RWPE2 (cell line): ENCODE measurements around the gene TBC1D14.

ENCODE experiments used
- ATAC-seq: fragments of 200-7000 bp; cut with Tn5 transposase; 3 replicates; pipeline ENCODE4 v1.9.1; 2021; ENCODE audit warnings: low read depth
- DNase-seq: peaks from one replicate; pipeline ENCODE4 v3.0.0-alpha.2; 2020; ENCODE audit warnings: low spot score
- H3K27ac ChIP-seq: fragments of 450-650 bp; 2 replicates; pipeline ENCODE4 v1.5.1; 2017; ENCODE audit warnings: mild to moderate bottlenecking; ENCODE audit not compliant: poor library complexity, severe bottlenecking
- H3K27me3 ChIP-seq: fragments of 250-450 bp; sonication (Bioruptor Pico); 2 replicates; pipeline ENCODE4 v1.5.1; 2021; ENCODE audit warnings: mild to moderate bottlenecking, moderate library complexity; ENCODE audit not compliant: insufficient read depth, poor library complexity, severe bottlenecking
- H3K36me3 ChIP-seq: fragments of 250-450 bp; sonication (Bioruptor Pico); 2 replicates; pipeline ENCODE4 v1.5.1; 2020; ENCODE audit warnings: low read depth, mild to moderate bottlenecking, moderate library complexity
- H3K4me1 ChIP-seq: fragments of 250-450 bp; sonication (Bioruptor Pico); 2 replicates; pipeline ENCODE4 v1.5.1; 2021; ENCODE audit warnings: mild to moderate bottlenecking, moderate library complexity; ENCODE audit not compliant: insufficient read depth, poor library complexity, severe bottlenecking
- H3K4me3 ChIP-seq: fragments of 250-450 bp; sonication (Bioruptor Pico); 2 replicates; pipeline ENCODE4 v1.5.1; 2021; ENCODE audit warnings: mild to moderate bottlenecking, moderate library complexity; ENCODE audit not compliant: severe bottlenecking
- H3K9me3 ChIP-seq: fragments of 250-450 bp; sonication (Bioruptor Pico); 2 replicates; pipeline ENCODE4 v1.5.1; 2021; ENCODE audit warnings: mild to moderate bottlenecking, moderate library complexity; ENCODE audit not compliant: severe bottlenecking
- TF ChIP-seq, protein P1 (sequence below): fragments of 450-650 bp; IDR thresholded peaks from one replicate; pipeline ENCODE4 v1.5.1; 2017; ENCODE audit warnings: mild to moderate bottlenecking, moderate library complexity; ENCODE audit not compliant: poor library complexity, severe bottlenecking

The TBC1D14 gene

DNA sequence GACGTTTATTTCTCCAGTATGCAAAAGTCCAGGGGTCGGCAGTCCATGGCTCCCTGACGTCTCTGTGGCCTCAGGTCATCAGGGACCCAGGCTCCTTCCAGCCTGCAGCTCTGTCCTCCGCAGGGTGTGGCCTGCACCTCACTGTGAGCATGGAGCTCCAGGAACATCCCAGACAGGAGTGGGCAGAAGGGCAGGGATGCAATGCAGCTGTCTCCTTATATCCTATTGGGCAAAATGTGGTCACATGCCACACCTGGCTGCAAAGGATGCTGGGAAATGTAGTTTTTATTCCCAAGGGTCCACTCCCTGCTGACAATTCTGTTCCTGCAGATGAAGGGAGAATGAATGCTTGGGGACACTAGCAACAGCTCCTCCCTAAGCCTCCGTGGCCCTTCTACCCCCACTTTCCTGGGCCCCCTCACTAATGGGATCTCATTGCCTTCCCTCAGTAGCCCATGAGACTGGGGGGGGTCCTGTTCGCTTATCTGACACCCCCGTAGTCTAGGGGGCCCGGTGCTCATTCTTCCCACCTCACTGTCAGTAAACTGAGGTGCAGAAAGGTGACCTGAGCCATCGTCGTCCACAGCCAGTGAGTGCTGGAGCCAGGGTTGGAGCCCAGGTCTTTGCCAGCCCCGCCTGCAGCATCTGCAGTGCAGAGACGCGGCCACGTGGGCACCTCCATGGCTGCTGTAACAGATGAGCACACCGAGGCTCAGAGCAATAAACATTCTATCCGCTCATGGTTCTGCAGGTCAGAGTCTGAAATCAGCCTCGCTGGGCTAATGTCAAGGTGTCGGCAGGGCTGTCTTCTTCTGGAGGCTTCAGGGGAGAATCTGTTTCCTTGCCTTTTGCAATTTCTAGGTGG lies 164.1 kb downstream of the TBC1D14 start:
- Histone ChIP-seq H3K9me3 (no peaks in the 10 kb centered on the region), H3K27me3 (no peaks in the 10 kb centered on the region), H3K4me3 (no peak overlapping the region), H3K27ac (no peak overlapping the region), H3K36me3 (no peaks in the 10 kb centered on the region), H3K4me1 (no peaks in the 10 kb centered on the region)
- peak; percentile 56 for ATAC-seq
- TF ChIP-seq, protein P1, sequence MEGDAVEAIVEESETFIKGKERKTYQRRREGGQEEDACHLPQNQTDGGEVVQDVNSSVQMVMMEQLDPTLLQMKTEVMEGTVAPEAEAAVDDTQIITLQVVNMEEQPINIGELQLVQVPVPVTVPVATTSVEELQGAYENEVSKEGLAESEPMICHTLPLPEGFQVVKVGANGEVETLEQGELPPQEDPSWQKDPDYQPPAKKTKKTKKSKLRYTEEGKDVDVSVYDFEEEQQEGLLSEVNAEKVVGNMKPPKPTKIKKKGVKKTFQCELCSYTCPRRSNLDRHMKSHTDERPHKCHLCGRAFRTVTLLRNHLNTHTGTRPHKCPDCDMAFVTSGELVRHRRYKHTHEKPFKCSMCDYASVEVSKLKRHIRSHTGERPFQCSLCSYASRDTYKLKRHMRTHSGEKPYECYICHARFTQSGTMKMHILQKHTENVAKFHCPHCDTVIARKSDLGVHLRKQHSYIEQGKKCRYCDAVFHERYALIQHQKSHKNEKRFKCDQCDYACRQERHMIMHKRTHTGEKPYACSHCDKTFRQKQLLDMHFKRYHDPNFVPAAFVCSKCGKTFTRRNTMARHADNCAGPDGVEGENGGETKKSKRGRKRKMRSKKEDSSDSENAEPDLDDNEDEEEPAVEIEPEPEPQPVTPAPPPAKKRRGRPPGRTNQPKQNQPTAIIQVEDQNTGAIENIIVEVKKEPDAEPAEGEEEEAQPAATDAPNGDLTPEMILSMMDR, result no peak
- DNase-seq, result no peak

DNA sequence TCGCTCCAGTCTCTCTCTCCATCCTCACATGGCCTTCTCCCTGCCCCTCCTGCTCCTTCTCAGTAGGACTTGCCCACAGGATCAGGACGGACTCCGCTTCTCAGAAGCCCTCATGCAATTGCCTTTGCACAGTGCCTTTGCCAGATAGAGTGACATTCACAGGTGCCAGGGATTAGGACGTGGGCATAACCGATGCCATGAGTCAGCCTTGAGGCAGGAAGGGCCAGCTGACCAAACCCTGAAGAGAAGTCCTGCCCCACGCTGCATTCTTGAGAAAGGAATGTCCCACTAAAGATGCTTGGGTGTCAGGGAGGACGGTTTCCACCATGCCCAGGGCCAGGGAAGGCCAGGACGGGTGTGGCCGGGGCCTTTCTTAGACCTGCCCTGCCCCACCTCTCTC lies 164.8 kb downstream of the TBC1D14 start:
- TF ChIP-seq, protein P1, result no peak
- no peaks in the 10 kb centered on the region for H3K4me1 ChIP-seq
- ATAC-seq, result peak; percentile 32; the same call in 1 of the 3 replicates
- no peak overlapping the region for H3K4me3 ChIP-seq
- no peaks in the 10 kb centered on the region for H3K9me3 ChIP-seq
- H3K27ac ChIP-seq, result no peak overlapping the region
- H3K27me3 ChIP-seq, result no peaks in the 10 kb centered on the region
- DNase-seq, result no peak
- no peaks in the 10 kb centered on the region for H3K36me3 ChIP-seq

DNA sequence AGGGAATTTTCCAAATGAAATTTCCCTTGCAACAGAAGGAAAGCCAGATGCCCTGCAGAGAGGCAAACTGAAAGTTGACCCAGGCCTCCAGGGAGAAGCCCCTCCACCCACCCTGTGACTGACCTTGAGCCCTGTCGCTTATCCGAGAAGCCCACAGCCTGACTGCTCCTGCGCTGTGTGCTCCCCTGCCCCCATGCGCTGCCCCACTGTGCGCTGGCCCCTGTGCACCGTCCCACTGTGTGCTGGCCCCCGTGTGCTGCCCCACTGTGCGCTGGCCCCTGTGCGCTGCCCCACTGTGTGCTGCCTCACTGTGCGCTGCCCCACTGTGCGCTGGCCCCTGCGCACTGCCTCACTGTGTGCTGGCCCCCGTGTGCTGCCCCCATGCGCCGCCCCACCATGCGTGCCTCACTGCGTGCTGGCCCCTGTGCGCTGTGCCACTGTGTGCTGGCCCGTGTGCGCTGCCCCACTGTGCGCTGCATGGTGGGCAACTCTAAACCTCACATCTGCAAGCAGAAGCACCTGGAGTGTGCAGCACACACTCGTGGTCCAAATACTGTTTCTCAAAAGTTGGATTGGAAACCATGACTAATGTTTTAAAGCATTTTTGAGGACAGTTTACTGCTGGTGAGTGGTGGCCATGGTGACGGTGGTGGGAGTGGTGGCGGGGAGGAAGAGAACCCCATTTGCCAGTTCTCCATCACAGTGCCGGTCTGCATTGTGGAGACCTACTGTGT lies 166.5 kb downstream of the TBC1D14 start:
- H3K4me1 ChIP-seq, result no peaks in the 10 kb centered on the region
- peaks cover 2% of the 10 kb centered on the region for H3K9me3 ChIP-seq
- no peaks in the 10 kb centered on the region for H3K36me3 ChIP-seq
- no peak overlapping the region for H3K4me3 ChIP-seq
- ATAC-seq (no peak), DNase-seq (no peak)
- TF ChIP-seq, protein P1, result no peak
- peaks cover 2% of the 10 kb centered on the region for H3K27me3 ChIP-seq
- H3K27ac ChIP-seq, result no peak overlapping the region

DNA sequence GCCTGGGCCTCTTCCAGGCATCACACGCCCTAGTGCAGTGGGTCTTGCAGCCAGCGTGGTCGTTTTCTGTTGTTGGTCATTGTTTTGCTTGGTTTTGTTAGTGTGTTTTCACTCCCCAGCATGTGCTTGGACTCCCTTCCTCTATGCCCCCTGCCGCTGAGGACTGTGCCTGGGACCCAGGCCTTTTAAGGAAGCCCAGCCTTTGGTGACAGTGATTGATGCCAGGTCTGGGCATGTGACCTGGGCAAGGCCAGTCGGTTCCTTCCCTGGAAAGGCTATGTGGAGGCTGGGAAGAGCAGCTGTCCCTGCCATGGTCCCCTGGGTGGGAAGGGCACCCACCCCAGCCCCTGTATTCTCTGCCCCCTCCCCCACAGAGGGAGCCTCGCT lies 167.1 kb downstream of the TBC1D14 start:
- TF ChIP-seq, protein P1, result no peak
- ATAC-seq (no peak), DNase-seq (no peak)
- H3K4me3 ChIP-seq, result no peak overlapping the region
- H3K36me3 ChIP-seq, result no peaks in the 10 kb centered on the region
- H3K27ac ChIP-seq, result no peak overlapping the region
- H3K27me3 ChIP-seq, result peaks cover 4% of the 10 kb centered on the region
- H3K4me1 ChIP-seq, result no peaks in the 10 kb centered on the region
- peaks cover 2% of the 10 kb centered on the region for H3K9me3 ChIP-seq

DNA sequence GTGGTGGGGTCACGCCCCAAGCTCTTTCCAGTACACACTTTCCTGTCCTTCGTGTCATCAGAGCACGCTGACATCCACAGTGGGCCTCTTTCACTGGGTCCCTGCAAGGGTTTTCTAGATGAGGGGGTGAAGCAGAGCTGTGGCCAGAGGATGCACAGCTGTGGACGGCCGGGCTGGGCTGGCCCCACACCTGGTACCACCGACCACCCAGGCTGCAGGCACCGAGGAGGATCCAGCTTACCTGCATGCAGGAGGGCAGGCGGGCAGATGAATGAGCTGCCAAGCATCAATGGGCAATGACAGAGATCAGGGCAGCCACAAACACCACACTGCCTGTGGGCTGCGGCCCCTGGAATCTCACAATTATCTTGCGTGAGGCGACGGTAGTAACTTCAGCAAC lies 167.7 kb downstream of the TBC1D14 start:
- H3K36me3 ChIP-seq, result no peaks in the 10 kb centered on the region
- peaks cover 4% of the 10 kb centered on the region for H3K27me3 ChIP-seq
- no peaks in the 10 kb centered on the region for H3K4me1 ChIP-seq
- no peak overlapping the region for H3K27ac ChIP-seq
- no peak overlapping the region for H3K4me3 ChIP-seq
- ATAC-seq (no peak), DNase-seq (no peak)
- H3K9me3 ChIP-seq, result peaks cover 2% of the 10 kb centered on the region
- TF ChIP-seq, protein P1, result no peak
